Stimulated activated CD8-positive, alpha-beta memory T cell treated with anti-CD3 and anti-CD28 coated beads, Interleukin-15, amount 100 ng/mL, for 24 hours (primary cell): ENCODE data around the gene RAB19.
"Not testable (repeated sequence)": the region's sequence is repeated elsewhere in the genome, so short reads cannot be mapped to it uniquely, and the experiment has no call there.

ENCODE experiments used
- DNase-seq: peaks from one replicate; pipeline ENCODE4 v3.0.0-alpha.2; 2020; ENCODE audit warnings: low read depth

Gene RAB19

DNA sequence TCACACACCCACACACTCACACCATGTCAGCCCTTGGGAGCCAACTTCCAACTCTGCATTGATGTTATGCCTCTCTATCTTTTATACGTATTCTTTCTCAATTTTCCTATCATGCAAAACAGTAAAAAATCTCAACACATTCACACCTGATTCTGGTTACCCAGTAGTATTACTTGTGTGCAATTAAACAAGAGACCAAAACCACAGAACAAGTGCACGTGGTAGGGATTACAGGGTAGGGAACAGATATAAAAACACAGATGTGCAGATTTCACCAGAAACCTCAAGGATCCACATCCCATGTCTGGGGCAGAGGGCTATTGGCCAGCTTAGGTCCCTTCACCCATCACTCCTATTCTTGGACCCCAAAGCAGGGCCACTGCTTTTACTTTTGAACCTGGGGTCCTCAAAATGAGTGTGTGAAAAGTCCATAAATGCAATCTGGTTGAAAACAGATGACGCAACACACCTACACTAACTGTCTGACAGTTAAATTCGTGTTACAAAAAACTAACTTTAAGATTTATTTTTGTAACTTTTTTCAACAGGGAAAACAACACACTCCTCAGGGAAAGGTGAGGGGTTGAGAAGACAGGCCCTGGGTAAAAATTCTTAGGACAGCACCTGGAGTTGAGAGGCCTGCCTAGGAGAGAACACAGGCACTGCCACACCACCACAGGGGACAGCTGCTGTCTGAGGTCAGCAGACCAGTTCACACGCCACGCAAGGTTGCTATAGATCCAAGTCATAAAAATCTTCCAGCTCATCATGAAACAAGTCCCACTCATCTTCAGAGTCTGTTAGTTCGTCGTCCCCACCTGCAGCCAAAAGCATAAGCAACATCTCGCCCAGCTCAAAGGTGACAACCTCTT lies 50.2 kb downstream of the RAB19 start:
- DNase-seq = not testable (repeated sequence)

DNA sequence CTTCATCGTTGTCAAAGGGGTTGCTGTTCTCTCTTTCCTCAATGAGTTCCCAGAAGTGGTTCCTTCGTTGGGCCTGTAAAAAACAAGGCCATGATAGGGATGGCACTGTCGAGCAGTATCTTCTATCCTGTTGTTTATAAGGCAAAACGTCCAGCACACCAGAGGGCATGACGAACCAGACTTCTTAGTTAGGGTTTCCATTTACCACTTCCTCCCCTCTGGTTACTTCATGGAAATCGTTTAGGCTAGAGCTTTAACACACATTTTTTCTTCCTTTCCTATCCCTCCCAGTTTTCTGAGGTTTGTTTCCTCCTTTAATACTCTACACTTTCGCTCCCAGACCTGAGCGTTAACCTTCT lies 50.8 kb downstream of the RAB19 start:
- DNase-seq = no peak

DNA sequence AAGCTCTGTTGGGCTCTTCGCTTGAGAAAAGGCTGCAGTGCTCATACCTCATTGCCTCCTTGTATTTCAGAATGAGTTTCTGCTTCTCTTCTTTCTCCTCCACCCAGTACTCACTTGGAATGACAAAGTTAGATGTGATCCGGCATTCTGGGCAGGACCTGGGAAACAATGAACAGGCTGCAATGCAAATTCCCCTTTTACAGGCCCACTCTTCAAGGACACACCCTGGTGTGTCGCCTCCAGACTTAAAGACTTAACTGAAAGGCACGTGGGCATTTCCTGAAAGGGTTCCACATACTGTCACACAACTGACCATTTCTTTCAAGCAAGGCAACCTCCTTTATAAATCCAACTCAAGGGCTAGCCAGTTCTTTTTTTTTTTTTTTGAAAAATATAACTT lies 51.9 kb downstream of the RAB19 start:
- no peak for DNase-seq

DNA sequence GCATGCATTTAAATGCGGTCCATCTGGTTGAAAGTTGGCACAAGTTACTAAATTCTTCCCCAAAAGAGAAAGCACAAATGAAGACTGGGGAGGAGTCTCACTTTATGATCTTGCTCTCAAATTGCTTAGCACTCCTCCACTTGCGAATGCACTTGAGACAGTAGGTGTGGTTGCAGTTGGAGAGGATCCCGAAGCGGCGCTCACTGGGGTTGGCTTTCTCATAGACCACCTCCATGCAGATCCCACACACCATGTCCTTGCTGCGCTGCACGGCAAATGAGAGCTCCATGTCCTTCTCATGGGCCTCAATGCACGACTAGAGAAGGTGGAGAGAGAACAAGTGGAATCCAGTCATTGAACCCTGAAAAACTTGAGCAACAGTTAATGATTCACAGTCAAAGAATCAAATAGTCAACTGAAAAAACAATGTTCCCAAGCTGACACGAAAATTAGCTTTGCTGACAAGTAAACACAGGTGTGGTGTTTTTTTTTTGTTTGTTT lies 52.7 kb downstream of the RAB19 start:
- no peak for DNase-seq

DNA sequence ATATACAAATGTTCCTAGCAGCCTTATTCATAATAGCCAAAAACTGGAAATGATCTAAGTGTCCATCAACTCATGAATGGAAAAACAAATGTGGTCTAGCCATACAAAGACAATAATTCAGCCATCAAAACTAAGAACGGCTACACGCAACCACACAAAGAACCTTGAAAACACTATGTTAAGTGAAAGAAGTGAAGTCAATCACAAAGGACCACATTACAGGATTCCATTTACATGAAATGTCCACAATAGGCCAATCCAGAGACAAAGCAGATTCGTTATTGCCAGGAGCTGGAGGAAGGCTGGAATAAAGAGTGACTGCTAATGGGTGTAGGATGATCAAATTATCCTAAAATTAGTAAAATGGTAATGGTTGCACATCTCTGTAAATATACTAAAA lies 54.3 kb downstream of the RAB19 start:
- no peak for DNase-seq

DNA sequence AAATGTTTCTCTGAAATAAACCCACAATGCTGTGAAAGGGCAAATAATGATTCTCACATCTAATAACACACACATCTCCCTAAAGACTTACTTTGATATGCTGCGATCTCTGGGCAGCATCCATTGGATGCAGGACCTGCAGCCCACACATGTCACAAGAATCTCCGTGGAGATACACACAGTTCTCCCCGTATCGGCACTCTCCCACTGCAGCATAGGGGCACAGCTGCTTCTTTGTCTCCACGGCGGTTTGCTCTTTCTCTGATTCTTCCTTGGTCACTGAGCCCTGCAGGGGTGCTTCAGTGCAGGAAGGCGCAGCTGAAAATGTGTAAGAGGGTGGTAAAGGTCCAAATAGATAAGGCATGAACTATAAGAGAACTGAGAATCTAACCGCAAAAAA lies 55.1 kb downstream of the RAB19 start:
- DNase-seq = no peak

DNA sequence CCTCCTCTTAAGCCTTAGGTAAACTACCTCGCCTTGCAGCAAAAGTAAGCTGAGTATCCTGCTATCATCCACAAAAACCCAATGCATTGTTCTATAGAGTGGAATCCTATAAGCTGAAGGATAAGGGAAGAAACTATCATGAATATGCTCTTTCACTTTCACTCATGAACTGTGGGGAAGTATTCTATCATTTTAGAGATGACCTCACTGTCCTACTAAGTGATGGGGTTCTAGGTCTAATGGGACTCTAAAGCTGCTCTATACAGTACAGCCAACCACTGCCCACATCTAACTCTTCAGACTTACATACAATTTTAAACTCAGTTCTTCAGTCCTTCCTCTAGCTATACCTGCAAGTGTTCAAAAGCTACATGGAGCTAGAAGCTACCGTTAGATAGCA lies 59.3 kb downstream of the RAB19 start:
- no peak for DNase-seq

DNA sequence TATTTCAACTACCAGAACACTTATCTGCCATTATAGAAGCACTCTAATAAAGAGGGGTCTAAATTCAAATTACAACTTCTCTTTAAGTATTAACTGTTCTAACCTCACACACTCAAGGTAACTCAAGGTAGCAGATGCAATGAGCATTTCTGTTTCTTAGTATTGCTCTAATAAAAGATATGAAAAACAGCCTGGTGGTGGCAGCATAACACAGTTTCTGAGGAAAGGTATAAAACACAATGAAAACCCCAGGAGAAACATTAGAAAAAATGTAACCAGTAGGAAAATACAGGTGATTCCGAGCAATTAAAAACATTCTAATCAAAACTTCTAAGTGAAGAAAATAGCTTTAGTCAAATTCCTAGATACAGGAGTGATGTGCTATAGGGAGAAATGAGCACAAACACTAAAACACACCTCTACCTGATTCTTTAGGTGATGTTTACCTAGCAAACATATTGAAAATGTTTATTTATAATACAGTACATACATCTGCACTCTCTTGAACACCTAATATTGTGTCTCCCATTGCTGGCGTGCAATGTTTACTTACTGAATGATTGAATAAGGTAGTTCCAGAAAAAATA lies 72.0 kb downstream of the RAB19 start:
- DNase-seq = no peak

DNA sequence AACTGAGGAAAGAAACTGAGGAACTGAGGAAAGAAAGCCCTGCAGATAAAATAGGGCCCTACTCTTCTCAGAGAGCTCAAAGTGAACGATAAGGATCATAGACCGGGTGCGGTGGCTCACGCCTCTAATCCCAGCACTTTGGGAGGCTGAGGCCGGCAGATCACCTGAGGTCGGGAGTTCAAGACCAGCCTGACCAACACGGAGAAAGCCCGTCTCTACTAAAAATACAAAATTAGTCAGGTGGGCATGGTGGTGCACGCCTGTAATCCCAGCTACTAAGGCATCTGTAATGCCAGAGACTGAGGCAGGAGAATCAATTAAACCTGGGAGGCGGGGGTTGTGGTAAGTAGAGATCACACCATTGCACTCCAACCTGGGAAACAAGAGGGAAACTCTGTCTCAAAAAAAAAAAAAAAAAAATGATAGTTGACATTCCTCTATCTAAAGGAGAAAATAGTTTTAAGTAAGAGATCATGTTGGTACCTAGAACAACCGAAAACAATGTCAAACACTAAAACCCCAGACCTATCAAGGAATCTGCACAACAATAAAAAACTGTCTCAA lies 72.9 kb downstream of the RAB19 start:
- DNase-seq = no peak
